HepG2 (cell line): Measurements from ENCODE around the gene DPP7. TPM values are rescaled to one million over a fixed set of nuclear protein-coding genes. Genes with fewer than 3 reads are reported as not detected.
A peak's percentile ranks its signal among the peaks of the same experiment; 100 is the strongest.

Source experiments
- HNF1B ChIP-seq: sonication (generic); formaldehyde crosslinking; IDR thresholded peaks from 2 replicates; pipeline ENCODE4 v1.5.1; 2020; ENCODE audit warnings: mild to moderate bottlenecking, moderate library complexity, missing genetic modification reagents
- NR2C2 ChIP-seq: sonication (generic); formaldehyde crosslinking; IDR thresholded peaks from 2 replicates; pipeline ENCODE4 v1.4.0; 2020; ENCODE audit warnings: missing genetic modification reagents, mild to moderate bottlenecking, moderate library complexity, borderline replicate concordance
- PRMT3 ChIP-seq: sonication (generic); formaldehyde crosslinking; IDR thresholded peaks from 2 replicates; pipeline ENCODE4 v1.8.1; 2022; ENCODE audit warnings: low read depth, mild to moderate bottlenecking, moderate library complexity, missing genetic modification reagents, borderline replicate concordance
- ZNF567 ChIP-seq: sonication (generic); formaldehyde crosslinking; IDR thresholded peaks from 2 replicates; pipeline ENCODE4 v1.8.1; 2023; ENCODE audit warnings: mild to moderate bottlenecking, missing genetic modification reagents, borderline replicate concordance
- ZNF598 ChIP-seq: sonication (generic); formaldehyde crosslinking; IDR thresholded peaks from 2 replicates; pipeline ENCODE4 v1.5.1; 2020; ENCODE audit warnings: mild to moderate bottlenecking, missing genetic modification reagents, borderline replicate concordance
- polyA plus RNA-seq, 8 experiments: library from polyadenylated mRNA; depleted of rRNA in 3 of 8; stranded (reverse) in 7 of 8; unstranded in 1 of 8; fragments of >200 nt; fragmentation: Illumina TruSeq in 4 of 8; extraction: Trizol in 4 of 8; gene quantifications; 2 replicates each; pipeline versions ENCODE4 v1.2.1 to v1.2.3, GENCODE V29; 2011 to 2016; ENCODE audit warnings: low read depth in 4 of 8, missing spikeins in 1 of 8, mixed read lengths in 1 of 8; ENCODE audit not compliant: insufficient read depth in 1 of 8
- total RNA-seq, 5 experiments: library from RNA; depleted of rRNA; stranded (reverse); fragments of >200 nt; fragmentation: Illumina TruSeq; extraction: Trizol; gene quantifications; 2 replicates each; pipeline ENCODE4 v1.2.3, GENCODE V29; 2016; ENCODE audit warnings: low read depth in 1 of 5
- TF ChIP-seq, protein P1 (sequence below): sonication (generic); formaldehyde crosslinking; IDR thresholded peaks from 2 replicates; pipeline ENCODE4 v1.8.1; 2023; ENCODE audit warnings: mild to moderate bottlenecking, missing genetic modification reagents
- TF ChIP-seq, protein P2 (sequence below): sonication (generic); formaldehyde crosslinking; IDR thresholded peaks from 2 replicates; pipeline ENCODE4 v1.4.0; 2020; ENCODE audit warnings: missing genetic modification reagents
- TF ChIP-seq, protein P3 (sequence below): sonication (generic); formaldehyde crosslinking; IDR thresholded peaks from 2 replicates; pipeline ENCODE4 v1.4.0; 2020; ENCODE audit warnings: missing genetic modification reagents, borderline replicate concordance
- TF ChIP-seq, protein P4 (sequence below): sonication (generic); formaldehyde crosslinking; IDR thresholded peaks from 2 replicates; pipeline ENCODE4 v1.5.0; 2020; ENCODE audit warnings: missing genetic modification reagents
- TF ChIP-seq, protein P5 (sequence below): sonication (generic); formaldehyde crosslinking; IDR thresholded peaks from 2 replicates; pipeline ENCODE4 v1.4.0; 2020; ENCODE audit warnings: missing genetic modification reagents

Gene DPP7
- total and polyA plus RNA-seq, 2 of the 13 experiments (the other 11 are each of a cell fraction or from before 2014, with no cell fraction given) = 1.2 to 4.5 TPM

DNA sequence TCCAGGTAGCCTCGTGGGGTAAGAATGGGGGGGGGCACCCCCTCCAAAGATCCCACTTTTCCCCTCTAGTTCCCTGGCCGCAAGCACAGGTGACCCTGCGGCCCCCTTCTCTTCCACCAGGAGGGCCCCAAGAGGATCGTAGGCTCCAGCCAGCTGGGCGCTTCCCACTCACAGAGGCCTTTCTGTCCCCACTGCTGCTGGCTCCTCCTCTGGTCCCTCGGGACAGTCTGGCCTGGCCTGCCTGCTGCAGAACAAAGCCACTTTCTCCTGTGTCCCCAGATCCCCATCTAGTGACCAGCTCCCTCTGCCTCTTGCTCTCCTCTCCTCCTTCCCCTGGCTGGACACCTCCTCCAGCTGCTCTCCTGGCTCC is 43.6 kb downstream of the DPP7 start (continued):
- TF ChIP-seq, protein P1, sequence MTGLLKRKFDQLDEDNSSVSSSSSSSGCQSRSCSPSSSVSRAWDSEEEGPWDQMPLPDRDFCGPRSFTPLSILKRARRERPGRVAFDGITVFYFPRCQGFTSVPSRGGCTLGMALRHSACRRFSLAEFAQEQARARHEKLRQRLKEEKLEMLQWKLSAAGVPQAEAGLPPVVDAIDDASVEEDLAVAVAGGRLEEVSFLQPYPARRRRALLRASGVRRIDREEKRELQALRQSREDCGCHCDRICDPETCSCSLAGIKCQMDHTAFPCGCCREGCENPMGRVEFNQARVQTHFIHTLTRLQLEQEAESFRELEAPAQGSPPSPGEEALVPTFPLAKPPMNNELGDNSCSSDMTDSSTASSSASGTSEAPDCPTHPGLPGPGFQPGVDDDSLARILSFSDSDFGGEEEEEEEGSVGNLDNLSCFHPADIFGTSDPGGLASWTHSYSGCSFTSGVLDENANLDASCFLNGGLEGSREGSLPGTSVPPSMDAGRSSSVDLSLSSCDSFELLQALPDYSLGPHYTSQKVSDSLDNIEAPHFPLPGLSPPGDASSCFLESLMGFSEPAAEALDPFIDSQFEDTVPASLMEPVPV (CRISPR knock-in tag) = no peak
- TF ChIP-seq, protein P2, sequence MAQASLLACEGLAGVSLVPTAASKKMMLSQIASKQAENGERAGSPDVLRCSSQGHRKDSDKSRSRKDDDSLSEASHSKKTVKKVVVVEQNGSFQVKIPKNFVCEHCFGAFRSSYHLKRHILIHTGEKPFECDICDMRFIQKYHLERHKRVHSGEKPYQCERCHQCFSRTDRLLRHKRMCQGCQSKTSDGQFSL (CRISPR knock-in tag) = 0 out of 2 replicates have a peak, but pooled peaks have one; percentile 37
- TF ChIP-seq PRMT3 (CRISPR knock-in tag) (no peak), HNF1B (0 out of 2 replicates have a peak, but pooled peaks have one; percentile 41), ZNF598 (CRISPR knock-in tag) (peak; percentile 83; the same call in 1 of the 2 replicates), ZNF567 (CRISPR knock-in tag) (no peak), NR2C2 (CRISPR knock-in tag) (no peak)
- TF ChIP-seq, protein P3, sequence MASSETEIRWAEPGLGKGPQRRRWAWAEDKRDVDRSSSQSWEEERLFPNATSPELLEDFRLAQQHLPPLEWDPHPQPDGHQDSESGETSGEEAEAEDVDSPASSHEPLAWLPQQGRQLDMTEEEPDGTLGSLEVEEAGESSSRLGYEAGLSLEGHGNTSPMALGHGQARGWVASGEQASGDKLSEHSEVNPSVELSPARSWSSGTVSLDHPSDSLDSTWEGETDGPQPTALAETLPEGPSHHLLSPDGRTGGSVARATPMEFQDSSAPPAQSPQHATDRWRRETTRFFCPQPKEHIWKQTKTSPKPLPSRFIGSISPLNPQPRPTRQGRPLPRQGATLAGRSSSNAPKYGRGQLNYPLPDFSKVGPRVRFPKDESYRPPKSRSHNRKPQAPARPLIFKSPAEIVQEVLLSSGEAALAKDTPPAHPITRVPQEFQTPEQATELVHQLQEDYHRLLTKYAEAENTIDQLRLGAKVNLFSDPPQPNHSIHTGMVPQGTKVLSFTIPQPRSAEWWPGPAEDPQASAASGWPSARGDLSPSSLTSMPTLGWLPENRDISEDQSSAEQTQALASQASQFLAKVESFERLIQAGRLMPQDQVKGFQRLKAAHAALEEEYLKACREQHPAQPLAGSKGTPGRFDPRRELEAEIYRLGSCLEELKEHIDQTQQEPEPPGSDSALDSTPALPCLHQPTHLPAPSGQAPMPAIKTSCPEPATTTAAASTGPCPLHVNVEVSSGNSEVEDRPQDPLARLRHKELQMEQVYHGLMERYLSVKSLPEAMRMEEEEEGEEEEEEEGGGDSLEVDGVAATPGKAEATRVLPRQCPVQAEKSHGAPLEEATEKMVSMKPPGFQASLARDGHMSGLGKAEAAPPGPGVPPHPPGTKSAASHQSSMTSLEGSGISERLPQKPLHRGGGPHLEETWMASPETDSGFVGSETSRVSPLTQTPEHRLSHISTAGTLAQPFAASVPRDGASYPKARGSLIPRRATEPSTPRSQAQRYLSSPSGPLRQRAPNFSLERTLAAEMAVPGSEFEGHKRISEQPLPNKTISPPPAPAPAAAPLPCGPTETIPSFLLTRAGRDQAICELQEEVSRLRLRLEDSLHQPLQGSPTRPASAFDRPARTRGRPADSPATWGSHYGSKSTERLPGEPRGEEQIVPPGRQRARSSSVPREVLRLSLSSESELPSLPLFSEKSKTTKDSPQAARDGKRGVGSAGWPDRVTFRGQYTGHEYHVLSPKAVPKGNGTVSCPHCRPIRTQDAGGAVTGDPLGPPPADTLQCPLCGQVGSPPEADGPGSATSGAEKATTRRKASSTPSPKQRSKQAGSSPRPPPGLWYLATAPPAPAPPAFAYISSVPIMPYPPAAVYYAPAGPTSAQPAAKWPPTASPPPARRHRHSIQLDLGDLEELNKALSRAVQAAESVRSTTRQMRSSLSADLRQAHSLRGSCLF = no peak
- TF ChIP-seq, protein P4, sequence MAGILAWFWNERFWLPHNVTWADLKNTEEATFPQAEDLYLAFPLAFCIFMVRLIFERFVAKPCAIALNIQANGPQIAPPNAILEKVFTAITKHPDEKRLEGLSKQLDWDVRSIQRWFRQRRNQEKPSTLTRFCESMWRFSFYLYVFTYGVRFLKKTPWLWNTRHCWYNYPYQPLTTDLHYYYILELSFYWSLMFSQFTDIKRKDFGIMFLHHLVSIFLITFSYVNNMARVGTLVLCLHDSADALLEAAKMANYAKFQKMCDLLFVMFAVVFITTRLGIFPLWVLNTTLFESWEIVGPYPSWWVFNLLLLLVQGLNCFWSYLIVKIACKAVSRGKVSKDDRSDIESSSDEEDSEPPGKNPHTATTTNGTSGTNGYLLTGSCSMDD (CRISPR knock-in tag) = no peak
- TF ChIP-seq, protein P5, sequence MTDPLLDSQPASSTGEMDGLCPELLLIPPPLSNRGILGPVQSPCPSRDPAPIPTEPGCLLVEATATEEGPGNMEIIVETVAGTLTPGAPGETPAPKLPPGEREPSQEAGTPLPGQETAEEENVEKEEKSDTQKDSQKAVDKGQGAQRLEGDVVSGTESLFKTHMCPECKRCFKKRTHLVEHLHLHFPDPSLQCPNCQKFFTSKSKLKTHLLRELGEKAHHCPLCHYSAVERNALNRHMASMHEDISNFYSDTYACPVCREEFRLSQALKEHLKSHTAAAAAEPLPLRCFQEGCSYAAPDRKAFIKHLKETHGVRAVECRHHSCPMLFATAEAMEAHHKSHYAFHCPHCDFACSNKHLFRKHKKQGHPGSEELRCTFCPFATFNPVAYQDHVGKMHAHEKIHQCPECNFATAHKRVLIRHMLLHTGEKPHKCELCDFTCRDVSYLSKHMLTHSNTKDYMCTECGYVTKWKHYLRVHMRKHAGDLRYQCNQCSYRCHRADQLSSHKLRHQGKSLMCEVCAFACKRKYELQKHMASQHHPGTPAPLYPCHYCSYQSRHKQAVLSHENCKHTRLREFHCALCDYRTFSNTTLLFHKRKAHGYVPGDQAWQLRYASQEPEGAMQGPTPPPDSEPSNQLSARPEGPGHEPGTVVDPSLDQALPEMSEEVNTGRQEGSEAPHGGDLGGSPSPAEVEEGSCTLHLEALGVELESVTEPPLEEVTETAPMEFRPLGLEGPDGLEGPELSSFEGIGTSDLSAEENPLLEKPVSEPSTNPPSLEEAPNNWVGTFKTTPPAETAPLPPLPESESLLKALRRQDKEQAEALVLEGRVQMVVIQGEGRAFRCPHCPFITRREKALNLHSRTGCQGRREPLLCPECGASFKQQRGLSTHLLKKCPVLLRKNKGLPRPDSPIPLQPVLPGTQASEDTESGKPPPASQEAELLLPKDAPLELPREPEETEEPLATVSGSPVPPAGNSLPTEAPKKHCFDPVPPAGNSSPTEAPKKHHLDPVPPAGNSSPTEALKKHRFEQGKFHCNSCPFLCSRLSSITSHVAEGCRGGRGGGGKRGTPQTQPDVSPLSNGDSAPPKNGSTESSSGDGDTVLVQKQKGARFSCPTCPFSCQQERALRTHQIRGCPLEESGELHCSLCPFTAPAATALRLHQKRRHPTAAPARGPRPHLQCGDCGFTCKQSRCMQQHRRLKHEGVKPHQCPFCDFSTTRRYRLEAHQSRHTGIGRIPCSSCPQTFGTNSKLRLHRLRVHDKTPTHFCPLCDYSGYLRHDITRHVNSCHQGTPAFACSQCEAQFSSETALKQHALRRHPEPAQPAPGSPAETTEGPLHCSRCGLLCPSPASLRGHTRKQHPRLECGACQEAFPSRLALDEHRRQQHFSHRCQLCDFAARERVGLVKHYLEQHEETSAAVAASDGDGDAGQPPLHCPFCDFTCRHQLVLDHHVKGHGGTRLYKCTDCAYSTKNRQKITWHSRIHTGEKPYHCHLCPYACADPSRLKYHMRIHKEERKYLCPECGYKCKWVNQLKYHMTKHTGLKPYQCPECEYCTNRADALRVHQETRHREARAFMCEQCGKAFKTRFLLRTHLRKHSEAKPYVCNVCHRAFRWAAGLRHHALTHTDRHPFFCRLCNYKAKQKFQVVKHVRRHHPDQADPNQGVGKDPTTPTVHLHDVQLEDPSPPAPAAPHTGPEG = no peak
